ENCODE measurements around the gene SYNGAP1. TPM values are rescaled to one million over a fixed set of nuclear protein-coding genes. Genes with fewer than 3 reads are reported as not detected.

The SYNGAP1 gene
- total RNA-seq, 1 experiment from 2014 or later = 18.3 TPM

DNA sequence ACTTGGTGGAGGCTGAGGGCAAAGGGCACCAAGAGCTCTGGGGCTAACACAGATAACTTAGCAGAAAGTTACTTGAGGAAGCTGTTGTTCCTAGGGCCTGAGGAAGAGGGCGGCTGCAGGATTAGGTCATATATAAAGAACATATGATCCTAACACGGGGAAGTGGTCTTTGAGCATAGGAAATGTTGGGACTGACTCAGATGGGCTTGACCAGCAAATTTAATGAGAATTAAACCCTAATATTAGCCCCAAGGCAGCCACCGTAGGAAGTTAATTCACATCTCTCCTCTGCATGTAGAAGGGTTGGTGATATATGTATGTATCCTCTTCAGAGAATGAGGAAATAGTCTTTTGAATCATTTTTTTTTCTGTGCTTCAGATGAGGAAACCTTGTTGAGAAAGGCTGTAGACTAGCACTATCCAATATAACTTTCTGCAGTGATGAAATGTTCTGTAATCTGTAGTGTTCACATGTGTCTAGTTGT, 25.3 kb downstream of the SYNGAP1 start:
- Histone ChIP-seq H3K4me1 (no peaks in the 10 kb centered on the region), H3K9me3 (no peaks in the 10 kb centered on the region), H3K4me3 (ENCODE audit: low read depth, low read length) (no peak overlapping the region), H3K27me3 (replicated peaks; ENCODE audit: control insufficient read depth, insufficient read depth, low read length) (no peaks in the 10 kb centered on the region), H3K36me3 (ENCODE audit: control insufficient read depth, insufficient read depth, low read length) (no peaks in the 10 kb centered on the region; the same call in 1 of the 2 replicates)
- Mint-ChIP-seq H3K27ac (ENCODE audit: unreplicated experiment) (no peak overlapping the region), H3K36me3 (ENCODE audit: insufficient read depth, unreplicated experiment) (no peaks in the 10 kb centered on the region), H3K9me3 (ENCODE audit: unreplicated experiment) (no peaks in the 10 kb centered on the region), H3K4me3 (ENCODE audit: unreplicated experiment) (no peak overlapping the region), H3K4me1 (ENCODE audit: low read depth, unreplicated experiment) (no peaks in the 10 kb centered on the region), H3K27me3 (ENCODE audit: insufficient read depth, unreplicated experiment) (no peaks in the 10 kb centered on the region)
- BruUV-seq (replicated peaks) = no TSS peak
- POLR2A ChIA-PET = no interaction called here
- intact Hi-C loops (cut with micrococcal nuclease; ENCODE audit: unreplicated experiment) = no loop called here
- CTCF ChIA-PET = no interaction called here
- TF ChIP-seq, protein P1, sequence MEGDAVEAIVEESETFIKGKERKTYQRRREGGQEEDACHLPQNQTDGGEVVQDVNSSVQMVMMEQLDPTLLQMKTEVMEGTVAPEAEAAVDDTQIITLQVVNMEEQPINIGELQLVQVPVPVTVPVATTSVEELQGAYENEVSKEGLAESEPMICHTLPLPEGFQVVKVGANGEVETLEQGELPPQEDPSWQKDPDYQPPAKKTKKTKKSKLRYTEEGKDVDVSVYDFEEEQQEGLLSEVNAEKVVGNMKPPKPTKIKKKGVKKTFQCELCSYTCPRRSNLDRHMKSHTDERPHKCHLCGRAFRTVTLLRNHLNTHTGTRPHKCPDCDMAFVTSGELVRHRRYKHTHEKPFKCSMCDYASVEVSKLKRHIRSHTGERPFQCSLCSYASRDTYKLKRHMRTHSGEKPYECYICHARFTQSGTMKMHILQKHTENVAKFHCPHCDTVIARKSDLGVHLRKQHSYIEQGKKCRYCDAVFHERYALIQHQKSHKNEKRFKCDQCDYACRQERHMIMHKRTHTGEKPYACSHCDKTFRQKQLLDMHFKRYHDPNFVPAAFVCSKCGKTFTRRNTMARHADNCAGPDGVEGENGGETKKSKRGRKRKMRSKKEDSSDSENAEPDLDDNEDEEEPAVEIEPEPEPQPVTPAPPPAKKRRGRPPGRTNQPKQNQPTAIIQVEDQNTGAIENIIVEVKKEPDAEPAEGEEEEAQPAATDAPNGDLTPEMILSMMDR (IDR thresholded peaks at IDR 0.05; ENCODE audit: insufficient read depth in 1 of 2, low read depth in 1 of 2, low read length in 1 of 2, severe bottlenecking in 1 of 2, unreplicated experiment in 1 of 2) = no peak
- DNase-seq = no peak

DNA sequence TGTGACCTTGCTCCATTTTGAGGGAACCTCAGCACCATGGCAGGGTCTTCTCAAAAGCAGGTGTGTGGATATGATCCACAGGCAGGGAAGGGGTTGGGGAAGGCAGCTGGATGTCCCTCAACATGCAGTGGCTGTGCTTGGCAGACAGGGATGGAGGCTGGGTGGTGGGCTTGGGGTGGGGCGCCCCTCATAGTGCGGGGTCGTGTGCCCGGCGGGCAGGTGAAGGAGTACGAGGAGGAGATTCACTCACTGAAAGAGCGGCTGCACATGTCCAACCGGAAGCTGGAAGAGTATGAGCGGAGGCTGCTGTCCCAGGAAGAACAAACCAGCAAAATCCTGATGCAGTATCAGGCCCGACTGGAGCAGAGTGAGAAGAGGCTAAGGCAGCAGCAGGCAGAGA, 26.5 kb downstream of the SYNGAP1 start:
- H3K9me3 ChIP-seq = no peaks in the 10 kb centered on the region
- no peaks in the 10 kb centered on the region; the same call in 1 of the 2 replicates for H3K36me3 ChIP-seq (ENCODE audit: control insufficient read depth, insufficient read depth, low read length)
- H3K27me3 ChIP-seq (replicated peaks; ENCODE audit: control insufficient read depth, insufficient read depth, low read length) = no peaks in the 10 kb centered on the region
- H3K4me3 ChIP-seq (ENCODE audit: low read depth, low read length) = no peak overlapping the region
- no TSS peak for BruUV-seq (replicated peaks)
- H3K36me3 Mint-ChIP-seq (ENCODE audit: insufficient read depth, unreplicated experiment) = no peaks in the 10 kb centered on the region
- no peak overlapping the region for H3K27ac Mint-ChIP-seq (ENCODE audit: unreplicated experiment)
- CTCF ChIA-PET = no interaction called here
- no peak for DNase-seq
- H3K4me1 ChIP-seq = no peaks in the 10 kb centered on the region
- H3K27me3 Mint-ChIP-seq (ENCODE audit: insufficient read depth, unreplicated experiment) = no peaks in the 10 kb centered on the region
- TF ChIP-seq, protein P1 (IDR thresholded peaks at IDR 0.05; ENCODE audit: insufficient read depth in 1 of 2, low read depth in 1 of 2, low read length in 1 of 2, severe bottlenecking in 1 of 2, unreplicated experiment in 1 of 2) = no peak
- intact Hi-C loops (cut with micrococcal nuclease; ENCODE audit: unreplicated experiment) = no loop called here
- no peaks in the 10 kb centered on the region for H3K9me3 Mint-ChIP-seq (ENCODE audit: unreplicated experiment)
- no peaks in the 10 kb centered on the region for H3K4me1 Mint-ChIP-seq (ENCODE audit: low read depth, unreplicated experiment)
- H3K4me3 Mint-ChIP-seq (ENCODE audit: unreplicated experiment) = no peak overlapping the region
- POLR2A ChIA-PET = interaction anchor here (0.6 kb wide), 1 partner anchor 262 kb away, joined by 4 read pairs; no protein-coding TSS in a partner anchor

DNA sequence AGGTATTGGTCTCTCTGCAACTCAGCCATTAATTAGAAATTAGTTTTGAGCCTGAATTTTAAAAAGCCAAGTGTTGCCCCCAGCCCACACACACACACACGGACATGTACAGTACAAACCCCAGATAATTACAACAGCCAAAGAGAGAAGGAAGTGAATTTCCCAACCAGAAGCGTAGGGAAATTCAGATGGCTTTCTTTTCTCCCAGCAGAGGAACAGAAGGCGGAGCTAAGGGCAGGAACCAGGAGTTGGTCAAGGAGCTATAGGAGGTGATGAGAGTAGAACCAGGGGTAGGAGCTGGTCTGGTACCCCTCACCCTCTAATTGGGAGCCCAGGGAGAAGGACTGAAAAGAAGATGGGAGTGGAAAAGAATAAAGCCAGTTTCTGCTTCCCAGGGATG, 30.6 kb downstream of the SYNGAP1 start:
- Histone ChIP-seq H3K27me3 (replicated peaks; ENCODE audit: control insufficient read depth, insufficient read depth, low read length) (no peaks in the 10 kb centered on the region), H3K9me3 (no peaks in the 10 kb centered on the region), H3K4me1 (no peaks in the 10 kb centered on the region), H3K4me3 (ENCODE audit: low read depth, low read length) (no peak overlapping the region), H3K36me3 (ENCODE audit: control insufficient read depth, insufficient read depth, low read length) (no peaks in the 10 kb centered on the region; the same call in 1 of the 2 replicates)
- intact Hi-C loops (cut with micrococcal nuclease; ENCODE audit: unreplicated experiment) = no loop called here
- H3K27ac Mint-ChIP-seq (ENCODE audit: unreplicated experiment) = no peak overlapping the region
- H3K36me3 Mint-ChIP-seq (ENCODE audit: insufficient read depth, unreplicated experiment) = peaks cover 13% of the 10 kb centered on the region
- DNase-seq = no peak
- peaks cover 18% of the 10 kb centered on the region for H3K4me1 Mint-ChIP-seq (ENCODE audit: low read depth, unreplicated experiment)
- no peak overlapping the region for H3K4me3 Mint-ChIP-seq (ENCODE audit: unreplicated experiment)
- no peaks in the 10 kb centered on the region for H3K27me3 Mint-ChIP-seq (ENCODE audit: insufficient read depth, unreplicated experiment)
- BruUV-seq (replicated peaks) = no TSS peak
- ChIA-PET POLR2A (no interaction called here), CTCF (interaction anchor here (0.9 kb wide), 1 partner anchor 168 kb away, joined by 3 read pairs; no protein-coding TSS in a partner anchor)
- TF ChIP-seq, protein P1 (IDR thresholded peaks at IDR 0.05; ENCODE audit: insufficient read depth in 1 of 2, low read depth in 1 of 2, low read length in 1 of 2, severe bottlenecking in 1 of 2, unreplicated experiment in 1 of 2) = no peak
- H3K9me3 Mint-ChIP-seq (ENCODE audit: unreplicated experiment) = no peaks in the 10 kb centered on the region
